GM13976 (cell line): ENCODE measurements around the gene GREM2.

ENCODE experiments used
- DNase-seq: peaks from one replicate; pipeline ENCODE4 v3.0.0; 2012; ENCODE audit warnings: low spot score
- in situ Hi-C: fragments of 300-500 bp; cut with MboI; formaldehyde crosslinking; loops from one replicate; pipeline ENCODE4 v1.12.0; 2022; ENCODE audit warnings: low sequenced_read_pairs, mixed read lengths, inconsistent platforms; ENCODE audit not compliant: unreplicated experiment
- TF ChIP-seq, protein P1 (sequence below): IDR thresholded peaks from 2 replicates; pipeline ENCODE4 v1.5.1; 2012; ENCODE audit warnings: borderline replicate concordance, mild to moderate bottlenecking; ENCODE audit not compliant: insufficient read depth; ENCODE audit errors: extremely low read depth, missing control alignments, control extremely low read depth

GREM2 gene

GRCh38 chr1:240478536-240478935, 133.4 kb downstream of the GREM2 start:
- no peak for DNase-seq
- in situ Hi-C loops, result no loop called here
- TF ChIP-seq, protein P1, sequence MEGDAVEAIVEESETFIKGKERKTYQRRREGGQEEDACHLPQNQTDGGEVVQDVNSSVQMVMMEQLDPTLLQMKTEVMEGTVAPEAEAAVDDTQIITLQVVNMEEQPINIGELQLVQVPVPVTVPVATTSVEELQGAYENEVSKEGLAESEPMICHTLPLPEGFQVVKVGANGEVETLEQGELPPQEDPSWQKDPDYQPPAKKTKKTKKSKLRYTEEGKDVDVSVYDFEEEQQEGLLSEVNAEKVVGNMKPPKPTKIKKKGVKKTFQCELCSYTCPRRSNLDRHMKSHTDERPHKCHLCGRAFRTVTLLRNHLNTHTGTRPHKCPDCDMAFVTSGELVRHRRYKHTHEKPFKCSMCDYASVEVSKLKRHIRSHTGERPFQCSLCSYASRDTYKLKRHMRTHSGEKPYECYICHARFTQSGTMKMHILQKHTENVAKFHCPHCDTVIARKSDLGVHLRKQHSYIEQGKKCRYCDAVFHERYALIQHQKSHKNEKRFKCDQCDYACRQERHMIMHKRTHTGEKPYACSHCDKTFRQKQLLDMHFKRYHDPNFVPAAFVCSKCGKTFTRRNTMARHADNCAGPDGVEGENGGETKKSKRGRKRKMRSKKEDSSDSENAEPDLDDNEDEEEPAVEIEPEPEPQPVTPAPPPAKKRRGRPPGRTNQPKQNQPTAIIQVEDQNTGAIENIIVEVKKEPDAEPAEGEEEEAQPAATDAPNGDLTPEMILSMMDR, result no peak

DNA sequence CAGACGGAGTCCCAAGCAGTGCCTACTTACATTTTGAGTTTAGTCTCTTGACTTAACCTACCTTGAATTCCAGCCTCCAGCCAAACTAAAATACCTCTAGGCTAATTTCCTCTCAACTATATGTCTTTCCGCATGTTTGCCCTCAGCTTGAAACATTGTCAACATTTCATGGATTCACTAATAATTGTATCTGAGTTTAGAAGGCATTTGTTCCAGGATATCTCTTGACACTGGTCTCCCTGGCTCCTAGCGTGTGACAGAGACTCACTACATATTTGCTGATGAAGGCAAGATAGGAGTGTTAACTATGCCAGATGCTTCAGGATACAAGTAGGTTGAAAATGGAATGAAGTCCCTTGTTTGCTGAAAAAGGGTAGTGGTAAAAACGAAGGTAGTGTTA, 136.1 kb downstream of the GREM2 start:
- DNase-seq, result no peak
- TF ChIP-seq, protein P1, result no peak
- in situ Hi-C loops, result no loop called here

GRCh38 chr1:240474133-240474614, 137.8 kb downstream of the GREM2 start:
- TF ChIP-seq, protein P1, result no peak
- in situ Hi-C loops, result no loop called here
- DNase-seq, result no peak

- no peak for DNase-seq
- TF ChIP-seq, protein P1, result no peak
- in situ Hi-C loops, result no loop called here
Observed at GRCh38 chr1:240468656-240469055, 143.3 kb downstream of the GREM2 start.

DNA sequence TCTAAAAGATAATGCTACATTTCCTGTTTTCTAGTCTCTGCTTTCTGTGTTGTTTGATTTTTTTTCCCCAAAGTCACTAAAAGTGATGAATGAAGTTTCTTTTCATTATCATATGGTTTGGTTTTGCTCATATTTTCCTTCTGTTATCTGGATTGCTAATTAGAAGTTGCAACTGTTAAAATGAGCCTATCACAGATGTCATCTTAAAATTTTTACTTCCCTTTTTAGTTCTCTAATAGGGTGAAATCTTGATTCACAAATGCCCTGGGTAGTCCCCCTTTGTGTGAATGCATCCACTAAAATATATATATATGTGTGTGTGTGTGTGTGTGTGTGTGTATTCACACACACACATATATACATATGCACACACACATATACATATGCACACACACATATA, 144.1 kb downstream of the GREM2 start:
- TF ChIP-seq, protein P1, result no peak
- no peak for DNase-seq
- in situ Hi-C loops, result no loop called here

GRCh38 chr1:240466509-240466908, 145.4 kb downstream of the GREM2 start:
- in situ Hi-C loops, result no loop called here

More at GRCh38 chr1:240466509-240466908, 145.4 kb downstream of the GREM2 start:
- no peak for DNase-seq
- TF ChIP-seq, protein P1, result no peak
